Placental pericyte (primary cell): ENCODE results near the gene ASB11. TPM values are rescaled to one million over a fixed set of nuclear protein-coding genes. Genes with fewer than 3 reads are reported as not detected.

Experiments used
- total RNA-seq: library from RNA; depleted of rRNA; stranded (reverse); fragments of >200 nt; gene quantifications from 2 replicates; pipeline ENCODE4 v1.2.3, GENCODE V29; 2012

ASB11 gene
- not detected in 2 replicates for total RNA-seq

GRCh38 chrX:15315509-15315908, at the start of gene ASB11:
Gene ASB11, minus strand, starts transcription at chrX:15315640. Its CDS starts 35 bp downstream, at chrX:15315605.

GRCh38 chrX:15335135-15336022, 19.9 kb upstream of the ASB11 start, which contains the start of gene PIGA:
Gene PIGA, minus strand, starts transcription at chrX:15335523. Its CDS starts 3,593 bp downstream, at chrX:15331930.

GRCh38 chrX:15269618-15270521, 45.6 kb downstream of the ASB11 start, which contains the start of gene ASB9:
Gene ASB9, minus strand, starts transcription at chrX:15270083. Its CDS starts 209 bp downstream, at chrX:15269874.

Other genes with a start within 250 kb of the ASB11 start
- gene ASB9, start 45.6 kb downstream of the ASB11 start, total RNA-seq: 1.6 TPM in 1 of 2 replicates, not detected in the other
- 12.7 and 17.5 TPM in 2 replicates for gene PIGA, start 19.9 kb upstream of the ASB11 start, total RNA-seq
- gene VEGFD, start 68.8 kb upstream of the ASB11 start, total RNA-seq: 0.14 TPM in 1 of 2 replicates, not detected in the other
- gene PIR, start 177.7 kb upstream of the ASB11 start, total RNA-seq: 4.9 and 9.4 TPM in 2 replicates
- gene BMX, start 185.2 kb upstream of the ASB11 start, total RNA-seq: under 0.01 TPM in 1 of 2 replicates, not detected in the other